K562 (cell line): Measurements from ENCODE around the gene YOD1. TPM values are rescaled to one million over a fixed set of nuclear protein-coding genes. Genes with fewer than 3 reads are reported as not detected.

Source experiments
- ASH1L ChIP-seq: fragments of 450-650 bp; IDR thresholded peaks from 2 replicates; pipeline ENCODE4 v1.6.1; 2018; ENCODE audit warnings: borderline replicate concordance, mild to moderate bottlenecking, low read depth; ENCODE audit not compliant: partially characterized antibody
- FOSL1 ChIP-seq: fragments of 200-800 bp; sonication (Bioruptor generic); conservative IDR thresholded peaks from 2 replicates; pipeline ENCODE4 v1.6.1; 2016; ENCODE audit warnings: missing genetic modification characterization, missing compliant biosample characterization
- FOXJ3 ChIP-seq: sonication (generic); formaldehyde crosslinking; IDR thresholded peaks from 2 replicates; pipeline ENCODE4 v1.4.0; 2020; ENCODE audit warnings: mild to moderate bottlenecking, missing genetic modification reagents
- HDAC2 ChIP-seq: fragments of 450-650 bp; IDR thresholded peaks from 2 replicates; pipeline ENCODE4 v1.6.1; 2016; ENCODE audit warnings: mild to moderate bottlenecking
- HDAC8 ChIP-seq: fragments of 450-650 bp; IDR thresholded peaks from 2 replicates; pipeline ENCODE4 v1.6.1; 2016; ENCODE audit warnings: mild to moderate bottlenecking, missing genetic modification characterization, moderate library complexity, missing compliant biosample characterization
- HES1 ChIP-seq: fragments of 450-650 bp; IDR thresholded peaks from 2 replicates; pipeline ENCODE4 v1.6.1; 2016; ENCODE audit warnings: low read depth, mild to moderate bottlenecking, moderate library complexity
- LEF1 ChIP-seq: fragments of 450-650 bp; IDR thresholded peaks from 2 replicates; pipeline ENCODE4 v1.6.1; 2016; ENCODE audit warnings: mild to moderate bottlenecking
- MLX ChIP-seq, 2 experiments: fragments of 450-650 bp in 1 of 2; sonication (generic) in 1 of 2; formaldehyde crosslinking; conservative IDR thresholded peaks; 2 replicates each; pipeline versions ENCODE4 v1.4.0 to v1.8.1; 2020 to 2022; ENCODE audit warnings: mild to moderate bottlenecking in 1 of 2, missing genetic modification reagents in 1 of 2
- POU5F1 ChIP-seq: fragments of 150-350 bp; IDR thresholded peaks from 2 replicates; pipeline ENCODE4 v1.6.1; 2014; ENCODE audit warnings: borderline replicate concordance, low read length, low read depth, mild to moderate bottlenecking; ENCODE audit not compliant: partially characterized antibody
- RAD21 ChIP-seq, 2 experiments: fragments of 250-450 bp in 1 of 2; fragments of 450-650 bp in 1 of 2; sonication (Bioruptor Pico) in 1 of 2; formaldehyde crosslinking in 1 of 2; IDR thresholded peaks in 1 of 2; conservative IDR thresholded peaks in 1 of 2; 2 replicates each; pipeline versions ENCODE4 v1.4.0 to v1.8.0; 2020 to 2022; ENCODE audit warnings: mild to moderate bottlenecking in 2 of 2, moderate library complexity in 1 of 2
- RBM25 ChIP-seq: fragments of 200-400 bp; formaldehyde crosslinking; IDR thresholded peaks from 2 replicates; pipeline ENCODE4 v1.6.1; 2018; ENCODE audit warnings: low read length, low read depth, moderate library complexity; ENCODE audit not compliant: severe bottlenecking
- THAP7 ChIP-seq: fragments of 250-450 bp; sonication (Bioruptor Pico); IDR thresholded peaks from 2 replicates; pipeline ENCODE4 v1.5.0; 2021
- U2AF2 ChIP-seq: fragments of 200-400 bp; formaldehyde crosslinking; optimal IDR thresholded peaks from 2 replicates; pipeline ENCODE3; 2017; ENCODE audit warnings: low read depth, mild to moderate bottlenecking, low read length
- ZNF239 ChIP-seq: fragments of 250-450 bp; sonication (Bioruptor Pico); IDR thresholded peaks from 2 replicates; pipeline ENCODE4 v1.4.0; 2020; ENCODE audit warnings: mild to moderate bottlenecking
- ZNF354B ChIP-seq: fragments of 250-450 bp; sonication (Bioruptor Pico); IDR thresholded peaks from 2 replicates; pipeline ENCODE4 v1.4.0; 2020
- ZNF444 ChIP-seq: fragments of 250-450 bp; sonication (Bioruptor Pico); IDR thresholded peaks from 2 replicates; pipeline ENCODE4 v1.4.0; 2020; ENCODE audit warnings: mild to moderate bottlenecking, moderate library complexity
- ZNF696 ChIP-seq: fragments of 250-450 bp; sonication (Bioruptor Pico); conservative IDR thresholded peaks from 2 replicates; pipeline ENCODE4 v1.4.0; 2020; ENCODE audit warnings: mild to moderate bottlenecking, moderate library complexity
- polyA plus RNA-seq, 8 experiments: library from polyadenylated mRNA; depleted of rRNA in 4 of 8; stranded (reverse) in 5 of 8; unstranded in 3 of 8; fragments of >200 nt; fragmentation: Nextera tagmentation in 2 of 8; fragmentation: Illumina TruSeq in 1 of 8; extraction: Ambion mirVana in 2 of 8; extraction: Trizol in 1 of 8; gene quantifications; 2 replicates each; pipeline versions ENCODE4 v1.2.1 to v1.2.3, GENCODE V29; 2011 to 2014; ENCODE audit warnings: inconsistent platforms in 1 of 8, missing spikeins in 1 of 8
- total RNA-seq, 7 experiments: library from RNA; depleted of rRNA in 6 of 7; stranded (reverse); fragments of >200 nt in 6 of 7; fragmentation: Illumina TruSeq in 2 of 7; extraction: Trizol in 2 of 7; gene quantifications; 2 replicates each; pipeline versions ENCODE4 v1.2.1 to v1.2.3, GENCODE V29; 2011 to 2021; ENCODE audit warnings: low replicate concordance in 1 of 7
- TF ChIP-seq, protein P1 (sequence below): sonication (generic); formaldehyde crosslinking; IDR thresholded peaks from 2 replicates; pipeline ENCODE4 v1.8.0; 2022; ENCODE audit warnings: mild to moderate bottlenecking, missing genetic modification reagents
- TF ChIP-seq, protein P2 (sequence below): sonication (generic); formaldehyde crosslinking; IDR thresholded peaks from 2 replicates; pipeline ENCODE4 v1.8.1; 2023; ENCODE audit warnings: mild to moderate bottlenecking, missing genetic modification reagents, moderate library complexity

The YOD1 gene
- total and polyA plus RNA-seq, 9 of the 15 experiments (the other 6 are each of a cell fraction or from before 2014, with no cell fraction given): 18.2 to 78.1 (median 46.9) TPM

- TF ChIP-seq RAD21 (CRISPR knock-in tag; conservative IDR thresholded peaks at IDR 0.05 in 1 of 2, IDR thresholded peaks at IDR 0.05 in 1 of 2) (peak; percentile 47 to 52), ZNF239 (peak; percentile 96), THAP7 (CRISPR knock-in tag) (peak; percentile 54; the same call in 1 of the 2 replicates), RBM25 (no peak), ASH1L (peak; percentile 27), MLX (CRISPR knock-in tag; conservative IDR thresholded peaks at IDR 0.05) (peak in 1 of 2 experiments; percentile 82; a peak in 1 of 4 replicates), HDAC8 (tag) (peak; percentile 89), POU5F1 (no peak), HES1 (peak; percentile 95), ZNF696 (CRISPR knock-in tag) (no peak; the same call in none of the 2 replicates), U2AF2 (no peak), ZNF354B (CRISPR knock-in tag) (peak; percentile 95), FOSL1 (peak; percentile 100), LEF1 (peak; percentile 99), HDAC2 (peak; percentile 98; the same call in 1 of the 2 replicates), FOXJ3 (CRISPR knock-in tag) (no peak), ZNF444 (peak; percentile 88)
- TF ChIP-seq, protein P1, sequence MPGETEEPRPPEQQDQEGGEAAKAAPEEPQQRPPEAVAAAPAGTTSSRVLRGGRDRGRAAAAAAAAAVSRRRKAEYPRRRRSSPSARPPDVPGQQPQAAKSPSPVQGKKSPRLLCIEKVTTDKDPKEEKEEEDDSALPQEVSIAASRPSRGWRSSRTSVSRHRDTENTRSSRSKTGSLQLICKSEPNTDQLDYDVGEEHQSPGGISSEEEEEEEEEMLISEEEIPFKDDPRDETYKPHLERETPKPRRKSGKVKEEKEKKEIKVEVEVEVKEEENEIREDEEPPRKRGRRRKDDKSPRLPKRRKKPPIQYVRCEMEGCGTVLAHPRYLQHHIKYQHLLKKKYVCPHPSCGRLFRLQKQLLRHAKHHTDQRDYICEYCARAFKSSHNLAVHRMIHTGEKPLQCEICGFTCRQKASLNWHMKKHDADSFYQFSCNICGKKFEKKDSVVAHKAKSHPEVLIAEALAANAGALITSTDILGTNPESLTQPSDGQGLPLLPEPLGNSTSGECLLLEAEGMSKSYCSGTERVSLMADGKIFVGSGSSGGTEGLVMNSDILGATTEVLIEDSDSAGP (CRISPR knock-in tag): 0 out of 2 replicates have a peak, but pooled peaks have one; percentile 49
- TF ChIP-seq, protein P2, sequence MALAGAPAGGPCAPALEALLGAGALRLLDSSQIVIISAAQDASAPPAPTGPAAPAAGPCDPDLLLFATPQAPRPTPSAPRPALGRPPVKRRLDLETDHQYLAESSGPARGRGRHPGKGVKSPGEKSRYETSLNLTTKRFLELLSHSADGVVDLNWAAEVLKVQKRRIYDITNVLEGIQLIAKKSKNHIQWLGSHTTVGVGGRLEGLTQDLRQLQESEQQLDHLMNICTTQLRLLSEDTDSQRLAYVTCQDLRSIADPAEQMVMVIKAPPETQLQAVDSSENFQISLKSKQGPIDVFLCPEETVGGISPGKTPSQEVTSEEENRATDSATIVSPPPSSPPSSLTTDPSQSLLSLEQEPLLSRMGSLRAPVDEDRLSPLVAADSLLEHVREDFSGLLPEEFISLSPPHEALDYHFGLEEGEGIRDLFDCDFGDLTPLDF (CRISPR knock-in tag): peak; percentile 51; the same call in 1 of the 2 replicates
Observed at GRCh38 chr1:207024202-207025145, 26.5 kb downstream of the YOD1 start (continued).
